Smooth muscle cell (in vitro differentiated cells): ENCODE data around the gene GNAL. TPM values are rescaled to one million over a fixed set of nuclear protein-coding genes. Genes with fewer than 3 reads are reported as not detected.
"Not testable (repeated sequence)": the region's sequence is repeated elsewhere in the genome, so short reads cannot be mapped to it uniquely, and the experiment has no call there.

ENCODE experiments used
- DNase-seq: peaks from one replicate; lab custom pipeline; 2025; ENCODE audit not compliant: unreplicated experiment; lab: John Stamatoyannopoulos, UW
- H2AFZ ChIP-seq: fragments of 200-600 bp; sonication (generic); 2 replicates; pipeline ENCODE4 v1.6.0; 2016; ENCODE audit warnings: antibody characterized with exemption, low read depth, mild to moderate bottlenecking
- H3F3A ChIP-seq: fragments of 200-600 bp; sonication (generic); 2 replicates; pipeline ENCODE4 v1.6.0; 2017; ENCODE audit warnings: antibody characterized with exemption, low read depth
- H3K27ac ChIP-seq: fragments of 200-600 bp; sonication (generic); 2 replicates; pipeline ENCODE4 v1.5.1; 2016; ENCODE audit warnings: low read depth, mild to moderate bottlenecking
- H3K27me3 ChIP-seq: fragments of 200-600 bp; sonication (generic); 2 replicates; pipeline ENCODE4 v1.6.1; 2016; ENCODE audit warnings: low read depth, mild to moderate bottlenecking
- H3K36me3 ChIP-seq: fragments of 200-600 bp; sonication (generic); 2 replicates; pipeline ENCODE4 v1.5.1; 2016; ENCODE audit warnings: low read depth
- H3K4me1 ChIP-seq: fragments of 200-600 bp; sonication (generic); 2 replicates; pipeline ENCODE4 v1.5.1; 2016; ENCODE audit warnings: low read depth
- H3K4me2 ChIP-seq: fragments of 200-600 bp; sonication (generic); 2 replicates; pipeline ENCODE4 v1.6.0; 2016; ENCODE audit warnings: mild to moderate bottlenecking
- H3K4me3 ChIP-seq: fragments of 200-600 bp; sonication (generic); 2 replicates; pipeline ENCODE4 v1.5.1; 2016; ENCODE audit warnings: mild to moderate bottlenecking
- H3K79me2 ChIP-seq: fragments of 200-600 bp; sonication (generic); 2 replicates; pipeline ENCODE4 v1.6.0; 2016; ENCODE audit warnings: low read depth, mild to moderate bottlenecking
- H3K9ac ChIP-seq: fragments of 200-600 bp; sonication (generic); 2 replicates; pipeline ENCODE4 v1.6.0; 2016; ENCODE audit warnings: low read depth
- H3K9me3 ChIP-seq: fragments of 200-600 bp; sonication (generic); replicated peaks from 2 replicates; pipeline ENCODE4 v1.5.1; 2016; ENCODE audit warnings: low read depth
- H4K20me1 ChIP-seq: fragments of 200-600 bp; sonication (generic); 2 replicates; pipeline ENCODE4 v1.6.0; 2016; ENCODE audit warnings: low read depth
- WGBS: methylation state at CpG from one replicate; pipeline ENCODE4 v1.1.7; 2016; ENCODE audit warnings: low lambda C conversion rate; 5-methylcytosine and 5-hydroxymethylcytosine counted together
- polyA plus RNA-seq: library from polyadenylated mRNA; unstranded; fragments of >200 nt; fragmentation: Nextera tagmentation; extraction: Ambion mirVana; gene quantifications from 2 replicates; pipeline ENCODE4 v1.2.1, GENCODE V29; 2016
- total RNA-seq: library from RNA; depleted of rRNA; stranded (reverse); fragments of >200 nt; gene quantifications from 2 replicates; pipeline ENCODE4 v1.2.3, GENCODE V29; 2014
- TF ChIP-seq, protein P1 (sequence below): fragments of 200-600 bp; sonication (generic); IDR thresholded peaks from 2 replicates; pipeline ENCODE4 v1.5.1; 2017; ENCODE audit warnings: borderline replicate concordance, mild to moderate bottlenecking, antibody characterized with exemption; ENCODE audit not compliant: insufficient read depth, poor library complexity, severe bottlenecking

The GNAL gene
- total and polyA plus RNA-seq, 2 experiments from 2014 or later, result 1.6 to 5.8 TPM

DNA sequence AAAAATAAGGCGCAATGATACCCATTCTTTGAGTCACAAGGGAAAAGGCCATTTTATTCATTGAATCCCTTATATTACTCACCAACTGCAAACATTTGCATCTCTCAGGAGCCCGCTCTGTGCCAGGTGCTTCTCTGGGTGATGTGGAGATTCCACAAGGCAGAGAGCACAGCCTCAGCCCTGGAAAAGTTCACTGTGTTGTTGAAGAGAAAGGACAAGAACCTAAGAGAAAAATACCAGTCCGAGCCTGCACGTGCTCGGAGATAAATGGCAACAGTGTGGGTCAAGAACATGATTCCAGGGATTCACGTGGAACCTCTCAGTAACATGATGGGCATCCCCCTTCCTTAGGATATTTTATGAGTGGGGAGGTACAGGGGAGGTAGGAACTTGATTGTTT lies 11.8 kb downstream of the GNAL start:
- H3K27me3 ChIP-seq, result no peaks in the 10 kb centered on the region
- no peak for DNase-seq
- 96% methylated on average over 6 of the region's 6 CpGs for WGBS
- no peaks in the 10 kb centered on the region for H4K20me1 ChIP-seq
- no peaks in the 10 kb centered on the region for H3F3A ChIP-seq
- H3K4me1 ChIP-seq, result no peaks in the 10 kb centered on the region
- H3K36me3 ChIP-seq, result no peaks in the 10 kb centered on the region
- no peaks in the 10 kb centered on the region for H3K79me2 ChIP-seq
- H3K4me2 ChIP-seq, result no peak overlapping the region
- H3K27ac ChIP-seq, result no peak overlapping the region
- H3K9me3 ChIP-seq, result no peaks in the 10 kb centered on the region
- TF ChIP-seq, protein P1, sequence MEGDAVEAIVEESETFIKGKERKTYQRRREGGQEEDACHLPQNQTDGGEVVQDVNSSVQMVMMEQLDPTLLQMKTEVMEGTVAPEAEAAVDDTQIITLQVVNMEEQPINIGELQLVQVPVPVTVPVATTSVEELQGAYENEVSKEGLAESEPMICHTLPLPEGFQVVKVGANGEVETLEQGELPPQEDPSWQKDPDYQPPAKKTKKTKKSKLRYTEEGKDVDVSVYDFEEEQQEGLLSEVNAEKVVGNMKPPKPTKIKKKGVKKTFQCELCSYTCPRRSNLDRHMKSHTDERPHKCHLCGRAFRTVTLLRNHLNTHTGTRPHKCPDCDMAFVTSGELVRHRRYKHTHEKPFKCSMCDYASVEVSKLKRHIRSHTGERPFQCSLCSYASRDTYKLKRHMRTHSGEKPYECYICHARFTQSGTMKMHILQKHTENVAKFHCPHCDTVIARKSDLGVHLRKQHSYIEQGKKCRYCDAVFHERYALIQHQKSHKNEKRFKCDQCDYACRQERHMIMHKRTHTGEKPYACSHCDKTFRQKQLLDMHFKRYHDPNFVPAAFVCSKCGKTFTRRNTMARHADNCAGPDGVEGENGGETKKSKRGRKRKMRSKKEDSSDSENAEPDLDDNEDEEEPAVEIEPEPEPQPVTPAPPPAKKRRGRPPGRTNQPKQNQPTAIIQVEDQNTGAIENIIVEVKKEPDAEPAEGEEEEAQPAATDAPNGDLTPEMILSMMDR, result no peak
- no peak overlapping the region for H2AFZ ChIP-seq
- H3K4me3 ChIP-seq, result no peak overlapping the region
- H3K9ac ChIP-seq, result no peak overlapping the region

DNA sequence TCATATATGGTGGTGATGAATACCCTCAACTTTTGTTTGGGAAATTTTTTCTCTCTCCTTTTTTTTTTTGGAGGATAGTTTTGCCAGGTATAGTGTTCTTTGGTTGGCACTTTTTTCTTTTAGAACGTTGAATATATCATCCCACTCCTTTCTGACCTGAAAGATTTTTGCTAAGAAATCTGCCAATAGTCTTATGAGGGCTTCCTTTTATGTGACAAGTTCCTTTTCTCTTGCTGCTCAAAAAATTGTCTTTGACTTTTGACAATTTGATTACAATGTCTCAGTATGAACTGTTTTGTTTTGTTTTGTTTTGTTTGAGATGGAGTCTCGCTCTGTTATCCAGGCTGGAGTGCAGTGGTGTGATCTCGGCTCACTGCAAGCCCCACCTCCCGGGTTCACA lies 21.5 kb downstream of the GNAL start:
- no peaks in the 10 kb centered on the region for H4K20me1 ChIP-seq
- no peak overlapping the region for H3K4me3 ChIP-seq
- no peaks in the 10 kb centered on the region for H3F3A ChIP-seq
- H2AFZ ChIP-seq, result no peak overlapping the region
- no peaks in the 10 kb centered on the region for H3K9me3 ChIP-seq
- H3K36me3 ChIP-seq, result no peaks in the 10 kb centered on the region
- H3K9ac ChIP-seq, result no peak overlapping the region
- H3K27ac ChIP-seq, result no peak overlapping the region
- H3K79me2 ChIP-seq, result no peaks in the 10 kb centered on the region
- 96% methylated on average over 4 of the region's 4 CpGs for WGBS
- no peak overlapping the region for H3K4me2 ChIP-seq
- no peaks in the 10 kb centered on the region for H3K27me3 ChIP-seq
- peaks cover 6% of the 10 kb centered on the region for H3K4me1 ChIP-seq
- no peak for DNase-seq
- TF ChIP-seq, protein P1, result no peak

DNA sequence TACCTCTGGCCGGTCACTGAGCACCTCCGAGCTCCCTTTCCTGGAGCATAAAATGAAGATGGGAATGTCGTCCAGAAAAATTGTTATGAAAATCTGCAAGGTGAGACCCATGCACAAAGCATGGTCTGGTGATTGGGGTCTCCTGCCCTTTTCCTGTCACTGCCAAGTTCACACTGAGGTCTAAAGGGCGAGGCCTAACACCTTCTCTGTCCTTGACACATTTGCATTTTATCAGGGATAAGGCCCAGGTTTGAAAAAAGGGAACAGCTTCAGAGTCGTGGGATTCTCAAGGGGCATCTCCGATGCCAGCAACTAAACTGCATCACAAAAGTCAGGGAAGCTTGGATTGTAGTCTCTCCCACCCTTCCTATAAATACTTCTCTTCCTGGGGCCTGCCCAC lies 24.7 kb downstream of the GNAL start:
- H2AFZ ChIP-seq, result peak overlapping the region; percentile 10
- H3K9me3 ChIP-seq, result no peaks in the 10 kb centered on the region
- no peaks in the 10 kb centered on the region for H3K27me3 ChIP-seq
- H4K20me1 ChIP-seq, result no peaks in the 10 kb centered on the region
- no peaks in the 10 kb centered on the region for H3F3A ChIP-seq
- H3K36me3 ChIP-seq, result no peaks in the 10 kb centered on the region
- H3K4me1 ChIP-seq, result peaks cover 6% of the 10 kb centered on the region
- WGBS, result 66% methylated on average over 6 of the region's 6 CpGs
- no peak overlapping the region for H3K9ac ChIP-seq
- TF ChIP-seq, protein P1, result no peak
- DNase-seq, result no peak
- no peak overlapping the region for H3K27ac ChIP-seq
- no peaks in the 10 kb centered on the region for H3K79me2 ChIP-seq
- no peak overlapping the region for H3K4me3 ChIP-seq
- H3K4me2 ChIP-seq, result no peak overlapping the region

DNA sequence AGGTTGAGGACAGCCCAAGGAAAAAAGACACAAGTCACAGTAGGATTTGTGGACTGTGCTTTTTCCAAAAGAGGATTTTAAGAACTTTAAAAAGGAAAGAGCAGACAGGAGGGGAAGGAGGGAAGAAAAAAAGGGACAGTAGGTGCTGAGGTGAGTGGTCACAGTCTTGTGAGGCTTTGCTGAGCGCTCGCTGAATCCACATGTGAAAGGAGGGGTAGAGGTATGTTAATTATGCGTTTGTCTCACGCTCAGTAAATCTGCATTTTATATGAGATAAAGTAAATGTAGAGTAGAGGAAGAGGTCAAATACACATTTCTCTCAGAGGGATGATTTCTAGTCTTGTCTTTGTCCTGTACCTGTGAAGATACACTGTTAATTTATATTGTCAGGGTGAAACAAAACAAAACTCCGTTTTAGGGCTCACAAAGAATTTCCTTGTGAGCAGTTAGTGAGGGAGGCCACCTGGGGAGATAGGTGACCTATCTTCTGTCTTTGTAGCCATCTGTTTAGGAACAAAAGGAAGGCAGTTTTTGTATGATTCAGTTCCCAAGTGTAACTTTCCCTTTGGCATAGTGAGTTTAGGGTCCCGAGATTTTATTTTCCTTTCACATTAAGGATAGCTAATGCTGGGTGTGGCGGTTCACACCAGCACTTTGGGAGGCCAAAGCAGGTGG lies 25.3 kb downstream of the GNAL start:
- H3K4me3 ChIP-seq, result no peak overlapping the region
- peak overlapping the region; percentile 10 for H2AFZ ChIP-seq
- no peaks in the 10 kb centered on the region for H3K27me3 ChIP-seq
- H3K27ac ChIP-seq, result no peak overlapping the region
- TF ChIP-seq, protein P1, result no peak
- H4K20me1 ChIP-seq, result no peaks in the 10 kb centered on the region
- H3F3A ChIP-seq, result no peaks in the 10 kb centered on the region
- WGBS, result 43% methylated on average over 7 of the region's 7 CpGs
- H3K9ac ChIP-seq, result no peak overlapping the region
- no peaks in the 10 kb centered on the region for H3K9me3 ChIP-seq
- H3K4me2 ChIP-seq, result no peak overlapping the region
- peaks cover 6% of the 10 kb centered on the region for H3K4me1 ChIP-seq
- H3K79me2 ChIP-seq, result no peaks in the 10 kb centered on the region
- no peaks in the 10 kb centered on the region for H3K36me3 ChIP-seq
- DNase-seq, result no peak

DNA sequence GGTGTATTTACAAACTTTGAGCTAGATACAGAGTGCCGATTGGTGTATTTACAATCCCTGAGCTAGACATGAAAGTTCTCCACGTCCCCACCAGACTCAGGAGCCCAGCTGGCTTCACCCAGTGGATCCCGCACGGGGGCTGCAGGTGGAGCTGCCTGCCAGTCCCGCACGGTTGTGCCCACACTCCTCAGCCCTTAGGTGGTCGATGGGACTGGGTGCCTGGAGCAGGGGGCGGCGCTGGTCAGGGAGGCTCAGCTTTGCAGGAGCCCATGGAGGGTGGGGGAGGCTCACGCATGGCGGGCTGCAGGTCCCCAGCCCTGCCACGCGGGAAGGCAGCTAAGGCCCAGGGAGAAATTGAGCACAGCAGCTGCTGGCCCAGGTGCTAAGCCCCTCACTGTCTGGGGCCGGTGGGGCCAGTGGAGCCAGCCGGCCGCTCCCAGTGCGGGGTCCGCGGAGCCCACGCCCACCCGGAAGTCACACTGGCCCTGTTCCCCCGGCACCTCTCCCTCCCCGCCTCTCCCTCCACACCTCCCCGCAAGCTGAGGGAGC lies 27.8 kb downstream of the GNAL start:
- H3K9ac ChIP-seq, H3K79me2 ChIP-seq, H3K9me3 ChIP-seq, H4K20me1 ChIP-seq, DNase-seq, H3K27ac ChIP-seq, H3F3A ChIP-seq, H3K27me3 ChIP-seq, H3K4me2 ChIP-seq, H3K4me1 ChIP-seq, H3K36me3 ChIP-seq, H3K4me3 ChIP-seq, H2AFZ ChIP-seq: not testable (repeated sequence)
- 91% methylated on average over 17 of the region's 24 CpGs for WGBS
